Ureter (tissue), 1 donor: Measurements from ENCODE around the gene MND1. TPM values are rescaled to one million over a fixed set of nuclear protein-coding genes. Genes with fewer than 3 reads are reported as not detected.
"Not testable (repeated sequence)": the region's sequence is repeated elsewhere in the genome, so short reads cannot be mapped to it uniquely, and the experiment has no call there.

Experiments used
- DNase-seq: peaks from one replicate; pipeline ENCODE4 v3.0.0-alpha.2; 2020; ENCODE audit warnings: low spot score
- total RNA-seq: library from RNA; stranded (reverse); gene quantifications from one replicate; pipeline ENCODE4 v1.2.4, GENCODE V29; 2023
- donor health status: DM: yes; HTN: yes; CAD: no.

The MND1 gene
- total RNA-seq, 1 donor from 2014 or later, result not detected

GRCh38 chr4:153403726-153404125 lies 59.2 kb downstream of the MND1 start:
- no peak for DNase-seq

- DNase-seq, result no peak
Measured at GRCh38 chr4:153407906-153408305, 63.4 kb downstream of the MND1 start.

GRCh38 chr4:153408932-153409331 lies 64.4 kb downstream of the MND1 start:
- DNase-seq, result no peak

GRCh38 chr4:153409412-153409811 lies 64.9 kb downstream of the MND1 start:
- no peak for DNase-seq

GRCh38 chr4:153409924-153410501 lies 65.5 kb downstream of the MND1 start:
- no peak for DNase-seq

GRCh38 chr4:153413842-153414241 lies 69.4 kb downstream of the MND1 start:
- DNase-seq, result no peak

GRCh38 chr4:153416456-153416855 lies 72.0 kb downstream of the MND1 start:
- DNase-seq, result not testable (repeated sequence)

GRCh38 chr4:153418121-153418520 lies 73.6 kb downstream of the MND1 start:
- no peak for DNase-seq

- DNase-seq, result no peak
Measured at GRCh38 chr4:153418558-153418957, 74.1 kb downstream of the MND1 start.

- no peak for DNase-seq
Measured at GRCh38 chr4:153419029-153419428, 74.5 kb downstream of the MND1 start.

GRCh38 chr4:153419673-153420278 lies 75.3 kb downstream of the MND1 start:
- no peak for DNase-seq

- DNase-seq, result no peak
Measured at GRCh38 chr4:153420361-153420760, 75.9 kb downstream of the MND1 start.

GRCh38 chr4:153421941-153422340 lies 77.5 kb downstream of the MND1 start:
- no peak for DNase-seq

- DNase-seq, result no peak
Measured at GRCh38 chr4:153426207-153426885, 81.9 kb downstream of the MND1 start.

GRCh38 chr4:153427363-153428071 lies 83.0 kb downstream of the MND1 start:
- no peak for DNase-seq

GRCh38 chr4:153428941-153429475 lies 84.5 kb downstream of the MND1 start:
- no peak for DNase-seq

- peak; percentile 56 for DNase-seq
Measured at GRCh38 chr4:153432965-153433753, 88.7 kb downstream of the MND1 start.

GRCh38 chr4:153433754-153434105 lies 89.2 kb downstream of the MND1 start:
- no peak for DNase-seq

- no peak for DNase-seq
Measured at GRCh38 chr4:153434190-153434589, 89.7 kb downstream of the MND1 start.

- DNase-seq, result no peak
Measured at GRCh38 chr4:153438916-153439756, 94.6 kb downstream of the MND1 start.

GRCh38 chr4:153439831-153440230 lies 95.3 kb downstream of the MND1 start:
- no peak for DNase-seq
